GM21447 (cell line): Measurements from ENCODE around the gene PCOLCE2.

Source experiments
- ATAC-seq: cut with Tn5 transposase; IDR thresholded peaks from one replicate; pipeline ENCODE4 v1.9.1; 2021; ENCODE audit not compliant: unreplicated experiment

The PCOLCE2 gene

DNA sequence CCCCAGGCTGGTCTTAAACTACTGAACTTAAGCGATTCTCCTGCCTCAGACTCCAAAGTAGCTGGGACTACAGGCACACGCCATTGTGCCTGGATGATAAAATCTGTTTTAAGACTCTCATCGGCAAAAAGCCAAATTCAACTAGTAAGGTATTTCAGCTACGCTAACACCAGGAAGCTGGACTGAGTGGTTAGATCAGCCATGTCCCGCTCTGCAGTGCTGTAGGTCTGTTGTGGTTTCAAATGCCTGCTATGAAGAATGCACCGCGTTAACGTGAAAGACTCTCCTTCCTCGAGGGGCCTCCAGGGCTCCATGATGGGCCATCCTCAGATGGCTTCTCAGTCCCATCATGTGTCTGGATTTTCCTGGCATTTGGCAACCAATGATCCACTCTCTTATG, 70.2 kb downstream of the PCOLCE2 start:
- no peak for ATAC-seq

- ATAC-seq: no peak
Measured at GRCh38 chr3:142817897-142818296, 71.0 kb downstream of the PCOLCE2 start.

DNA sequence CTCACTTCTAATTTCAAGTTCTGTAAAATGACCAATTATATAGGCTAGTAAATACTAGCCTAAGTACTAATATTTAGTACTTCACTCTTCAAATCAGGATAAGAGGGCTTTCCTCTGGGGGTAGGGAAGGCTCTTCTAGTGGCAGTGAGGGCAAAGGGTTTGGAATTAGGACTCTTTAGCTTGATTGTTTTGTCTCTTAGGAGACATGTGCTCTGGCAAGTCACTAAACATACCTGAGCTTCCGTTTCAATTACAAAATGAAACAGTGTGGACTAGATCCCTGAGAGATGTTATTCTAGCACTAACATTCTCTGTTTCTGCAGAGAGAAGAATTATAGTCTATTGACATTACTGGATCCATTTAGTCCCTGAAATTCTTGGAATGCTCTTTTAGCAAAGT, 71.5 kb downstream of the PCOLCE2 start:
- no peak for ATAC-seq

DNA sequence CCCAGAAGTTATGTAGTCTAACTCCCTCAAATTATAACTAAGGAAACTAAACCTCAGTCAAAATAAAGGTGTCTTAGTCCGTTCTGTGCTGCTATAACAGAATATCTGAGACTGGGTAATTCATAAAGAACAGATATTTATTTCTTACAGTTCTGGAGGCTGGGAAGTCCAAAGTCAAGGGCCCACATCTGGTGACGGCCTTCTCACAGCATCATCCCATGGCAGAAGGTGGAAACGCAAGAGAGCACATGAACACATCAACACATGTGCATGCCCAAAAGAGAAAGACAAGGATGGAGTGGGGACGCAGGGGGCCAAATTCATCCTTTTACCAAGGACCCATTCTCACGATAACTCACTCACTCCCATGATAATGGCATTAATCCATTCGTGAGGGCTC, 73.1 kb downstream of the PCOLCE2 start:
- no peak for ATAC-seq

DNA sequence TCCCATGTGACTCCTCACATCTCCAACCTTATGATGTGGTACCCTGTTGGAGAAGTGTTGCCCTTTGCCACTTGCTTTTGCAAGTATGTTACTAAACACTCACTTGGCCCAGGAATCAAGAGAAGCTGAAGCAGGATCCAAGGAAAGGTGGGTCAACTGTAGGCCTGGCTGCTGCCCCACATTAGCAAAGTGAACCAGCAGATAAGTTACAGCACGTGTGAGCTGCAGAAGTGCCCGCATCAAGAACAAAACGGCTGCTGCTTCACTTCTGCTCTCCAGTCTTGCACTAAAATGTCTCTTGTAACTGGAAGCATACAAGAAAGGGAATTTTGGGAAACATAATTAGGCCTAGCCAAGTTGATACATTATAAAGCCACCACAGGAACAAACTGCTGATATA, 79.6 kb downstream of the PCOLCE2 start:
- no peak for ATAC-seq

- no peak for ATAC-seq
Measured at GRCh38 chr3:142808103-142808917, 80.6 kb downstream of the PCOLCE2 start.

GRCh38 chr3:142802891-142803290, 86.0 kb downstream of the PCOLCE2 start:
- no peak for ATAC-seq

DNA sequence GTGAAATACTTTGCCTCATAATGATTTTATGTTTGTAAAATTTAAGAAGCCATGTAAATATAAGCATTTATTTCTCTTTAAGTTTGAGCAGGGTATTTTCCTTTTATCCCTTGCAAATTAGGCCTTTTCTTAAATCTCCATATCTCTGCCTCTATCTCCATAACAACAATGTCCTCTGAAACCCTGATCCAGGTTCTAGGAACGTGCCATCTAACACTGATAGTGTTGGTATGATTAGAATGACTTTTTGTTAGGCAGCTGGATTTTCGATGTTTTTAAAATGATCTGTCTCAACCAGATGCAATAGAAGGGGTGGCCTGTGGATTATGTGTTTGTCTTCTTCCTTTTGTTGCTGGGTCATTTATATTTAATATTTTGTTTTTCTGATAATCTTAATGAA, 87.1 kb downstream of the PCOLCE2 start:
- ATAC-seq: no peak

GRCh38 chr3:142796823-142797222, 92.1 kb downstream of the PCOLCE2 start:
- no peak for ATAC-seq

DNA sequence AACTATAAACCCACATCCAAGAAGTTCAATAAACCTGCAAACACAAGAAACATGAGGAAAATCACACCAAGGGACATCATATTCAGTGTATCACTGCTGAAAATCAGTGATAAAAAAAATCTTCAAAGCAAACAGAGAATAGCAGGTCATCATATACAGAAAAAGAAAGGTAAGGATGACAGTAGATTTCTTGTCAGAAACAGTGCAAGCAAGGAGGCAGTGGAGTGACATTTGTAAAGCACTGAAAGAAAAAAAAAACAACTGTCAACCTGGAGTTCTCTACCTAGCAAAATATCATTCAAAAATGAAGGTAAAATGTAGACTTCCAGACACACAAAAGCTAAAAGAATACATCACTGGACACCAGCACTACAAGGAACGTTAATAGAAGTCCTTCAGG, 93.6 kb downstream of the PCOLCE2 start:
- ATAC-seq: no peak

- ATAC-seq: no peak
Measured at GRCh38 chr3:142794508-142794907, 94.4 kb downstream of the PCOLCE2 start.

DNA sequence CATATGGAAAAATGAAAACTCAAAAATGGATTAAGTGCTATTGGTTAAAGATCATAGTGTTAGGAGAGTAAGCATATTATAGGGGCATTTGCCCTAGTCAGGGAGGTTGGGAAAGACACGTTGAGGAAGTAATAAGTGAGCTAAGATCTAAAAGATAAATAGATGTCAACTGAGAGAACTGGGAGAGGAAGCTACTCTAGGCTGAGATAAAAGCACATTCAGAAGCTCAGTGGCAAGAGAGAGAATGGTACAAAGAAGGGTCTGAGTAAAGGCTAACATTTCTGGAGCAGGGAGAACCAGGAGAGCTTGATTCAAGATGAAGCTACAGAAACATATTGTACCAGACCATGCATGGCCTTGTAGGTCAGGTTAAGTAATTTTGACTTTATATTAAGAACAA, 101.2 kb downstream of the PCOLCE2 start:
- no peak for ATAC-seq

DNA sequence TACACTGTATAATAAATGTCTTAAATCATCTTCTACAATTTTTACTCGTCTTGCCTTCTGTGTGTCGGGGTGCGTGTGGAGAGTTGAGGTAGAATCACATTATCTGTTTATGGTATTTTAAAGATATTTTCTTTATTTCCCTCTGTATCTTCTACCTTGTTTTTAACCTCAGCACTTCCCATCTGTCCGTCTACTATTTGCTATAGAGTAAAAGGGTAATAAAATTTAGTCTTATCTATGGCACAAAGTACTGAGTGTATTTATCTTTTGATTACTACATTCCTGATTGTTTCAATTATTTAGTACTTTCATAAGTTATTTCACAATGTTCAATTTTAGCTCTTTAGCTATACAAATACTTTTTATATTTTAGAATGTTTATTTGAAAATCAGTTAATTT, 102.9 kb downstream of the PCOLCE2 start:
- ATAC-seq: no peak

DNA sequence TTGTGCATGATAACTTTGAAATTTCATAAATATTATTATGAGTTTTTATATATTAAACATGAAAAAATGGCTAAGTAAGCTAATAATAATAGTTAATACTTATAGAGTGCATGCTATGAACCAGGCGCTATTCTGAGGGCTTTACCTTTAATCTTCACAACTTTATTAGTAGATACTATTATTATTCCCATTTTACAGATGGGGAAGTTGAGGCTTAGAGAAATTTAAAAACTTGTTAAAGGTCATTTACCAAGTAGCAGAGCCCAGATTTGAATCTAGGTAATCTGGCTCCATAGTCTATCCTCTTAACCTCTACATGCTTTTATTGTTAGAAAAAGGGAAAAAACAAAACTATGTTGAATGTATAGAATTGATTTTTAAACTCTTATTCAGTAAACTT, 104.7 kb downstream of the PCOLCE2 start:
- ATAC-seq: no peak

DNA sequence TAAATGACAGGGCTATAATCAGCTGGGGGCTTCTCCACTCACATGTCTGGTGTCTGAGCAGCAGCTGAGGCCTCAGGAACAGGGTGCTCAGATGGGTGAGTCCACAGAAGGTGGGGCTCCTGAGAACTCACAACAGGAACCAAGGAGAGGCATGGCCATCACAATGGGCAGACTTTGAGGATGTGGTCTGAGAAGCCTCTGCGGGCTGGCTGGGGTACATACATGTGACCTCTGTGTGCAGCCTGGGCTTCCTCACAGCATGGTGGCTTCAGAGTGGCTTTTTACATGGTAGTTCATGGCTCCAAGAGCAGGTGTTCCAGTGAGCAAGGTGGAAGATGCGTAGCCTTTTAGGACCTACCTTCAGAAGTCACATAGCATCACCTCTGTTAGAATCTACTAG, 106.3 kb downstream of the PCOLCE2 start:
- ATAC-seq: no peak

DNA sequence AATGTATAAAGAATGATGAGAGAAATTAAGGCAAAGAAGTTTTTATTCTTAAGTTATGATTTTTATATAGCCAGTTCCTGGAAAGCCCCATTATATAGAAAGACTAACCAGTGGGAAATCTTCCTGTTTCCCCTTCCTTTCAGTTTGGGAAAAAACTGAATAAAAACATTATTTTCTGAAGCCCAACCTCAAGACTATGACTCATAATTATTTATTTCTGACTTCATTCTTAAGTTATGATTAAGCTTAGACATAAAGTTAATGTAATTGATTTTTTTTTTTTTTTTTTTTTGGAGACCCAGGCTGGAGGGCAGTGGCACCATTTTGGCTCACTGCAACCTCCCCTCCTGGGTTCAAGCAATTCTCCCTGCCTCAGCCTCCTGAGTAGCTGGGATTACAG, 109.3 kb downstream of the PCOLCE2 start:
- ATAC-seq: no peak

DNA sequence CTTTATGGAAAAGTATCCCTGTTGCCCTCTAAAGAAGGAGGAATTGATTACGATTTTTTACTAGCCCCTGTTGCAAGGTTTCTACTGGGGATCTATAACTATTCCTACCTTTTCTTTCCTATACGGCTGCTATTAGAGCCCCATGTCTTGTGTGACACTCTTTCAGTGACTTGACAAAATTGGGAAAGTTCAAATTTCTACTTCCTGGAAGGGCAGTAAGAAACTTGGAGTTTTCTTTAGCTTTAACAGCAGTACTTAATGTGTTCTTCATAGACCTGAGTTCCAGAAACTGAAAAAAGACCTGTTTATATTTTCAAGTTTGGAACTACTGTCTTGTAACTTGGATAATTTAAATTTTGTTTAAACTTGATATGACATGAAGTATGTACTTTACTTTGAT, 110.3 kb downstream of the PCOLCE2 start:
- no peak for ATAC-seq

- no peak for ATAC-seq
Measured at GRCh38 chr3:142777927-142778326, 111.0 kb downstream of the PCOLCE2 start.

DNA sequence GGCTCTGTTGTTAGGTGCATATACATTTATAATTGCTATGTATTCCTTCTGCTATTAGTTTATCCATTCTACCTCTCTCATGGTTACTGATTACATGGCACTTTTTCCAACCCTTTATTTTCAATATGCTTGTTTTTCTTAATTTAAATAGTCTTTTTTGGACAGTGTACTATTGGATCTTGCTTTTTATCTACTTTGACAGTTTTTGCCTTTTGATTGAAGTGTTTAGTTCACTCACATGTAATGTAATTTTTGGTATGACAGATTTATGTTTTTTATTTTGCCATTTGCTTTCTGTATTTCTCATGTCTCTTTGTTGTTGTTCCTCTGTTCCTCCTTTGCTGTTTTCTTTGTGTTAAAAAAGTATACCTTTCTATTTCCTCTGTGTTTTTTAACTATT, 120.5 kb downstream of the PCOLCE2 start:
- no peak for ATAC-seq
